ENCODE data around the gene NSUN6.
"Not testable (repeated sequence)": the region's sequence is repeated elsewhere in the genome, so short reads cannot be mapped to it uniquely, and the experiment has no call there.

NSUN6 gene

GRCh38 chr10:18571076-18571475, 80.3 kb downstream of the NSUN6 start:
- DNase-seq (ENCODE audit: insufficient read length, low spot score) (no peak), FAIRE-seq (no peak)
- TF ChIP-seq, protein P1, sequence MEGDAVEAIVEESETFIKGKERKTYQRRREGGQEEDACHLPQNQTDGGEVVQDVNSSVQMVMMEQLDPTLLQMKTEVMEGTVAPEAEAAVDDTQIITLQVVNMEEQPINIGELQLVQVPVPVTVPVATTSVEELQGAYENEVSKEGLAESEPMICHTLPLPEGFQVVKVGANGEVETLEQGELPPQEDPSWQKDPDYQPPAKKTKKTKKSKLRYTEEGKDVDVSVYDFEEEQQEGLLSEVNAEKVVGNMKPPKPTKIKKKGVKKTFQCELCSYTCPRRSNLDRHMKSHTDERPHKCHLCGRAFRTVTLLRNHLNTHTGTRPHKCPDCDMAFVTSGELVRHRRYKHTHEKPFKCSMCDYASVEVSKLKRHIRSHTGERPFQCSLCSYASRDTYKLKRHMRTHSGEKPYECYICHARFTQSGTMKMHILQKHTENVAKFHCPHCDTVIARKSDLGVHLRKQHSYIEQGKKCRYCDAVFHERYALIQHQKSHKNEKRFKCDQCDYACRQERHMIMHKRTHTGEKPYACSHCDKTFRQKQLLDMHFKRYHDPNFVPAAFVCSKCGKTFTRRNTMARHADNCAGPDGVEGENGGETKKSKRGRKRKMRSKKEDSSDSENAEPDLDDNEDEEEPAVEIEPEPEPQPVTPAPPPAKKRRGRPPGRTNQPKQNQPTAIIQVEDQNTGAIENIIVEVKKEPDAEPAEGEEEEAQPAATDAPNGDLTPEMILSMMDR (IDR thresholded peaks at IDR 0.05; ENCODE audit: insufficient read depth, missing control alignments): no peak

DNA sequence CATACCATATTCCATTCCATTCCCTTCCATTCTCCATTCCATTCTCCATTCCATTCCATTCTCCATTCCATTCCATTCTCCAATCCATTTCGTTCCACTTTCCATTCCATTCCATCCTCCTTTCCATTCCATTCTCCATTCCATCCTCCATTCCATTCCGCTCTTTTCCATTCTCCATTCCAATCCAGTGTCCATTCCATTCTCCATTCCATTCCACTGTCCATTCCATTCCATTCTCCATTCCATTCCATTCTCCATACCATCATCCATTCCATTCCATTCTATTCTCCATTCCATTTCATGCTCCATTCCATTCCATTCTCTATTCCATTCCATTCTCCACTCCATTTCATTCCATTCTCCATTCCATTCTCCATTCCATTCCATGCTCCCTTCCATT, 81.0 kb downstream of the NSUN6 start:
- not testable (repeated sequence) for FAIRE-seq; DNase-seq (ENCODE audit: insufficient read length, low spot score)

DNA sequence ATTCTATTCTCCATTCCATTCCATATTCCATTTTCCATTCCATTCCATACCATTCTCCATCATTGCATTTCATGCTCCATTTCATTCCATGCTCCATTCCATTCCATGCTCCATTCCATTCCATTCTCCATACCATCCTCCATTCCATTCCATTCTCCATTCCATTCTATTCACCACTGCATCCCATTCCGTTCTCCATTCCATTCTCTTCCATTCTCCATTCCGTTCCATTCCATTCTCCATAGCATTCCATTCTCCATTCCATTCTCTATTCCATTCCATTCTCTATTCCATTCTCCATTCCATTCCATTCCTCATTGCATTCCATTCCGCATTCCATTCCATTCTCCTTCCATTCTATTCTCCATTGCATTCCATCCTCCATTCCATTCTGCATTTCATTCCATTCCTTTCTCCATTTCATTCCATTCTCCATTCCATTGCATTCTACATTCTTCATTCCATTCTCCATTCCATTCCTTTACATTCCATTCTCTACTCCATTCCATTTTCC, 84.0 kb downstream of the NSUN6 start:
- DNase-seq (ENCODE audit: insufficient read length, low spot score) (no peak), FAIRE-seq (no peak)
- TF ChIP-seq, protein P1 (IDR thresholded peaks at IDR 0.05; ENCODE audit: insufficient read depth, missing control alignments): no peak

DNA sequence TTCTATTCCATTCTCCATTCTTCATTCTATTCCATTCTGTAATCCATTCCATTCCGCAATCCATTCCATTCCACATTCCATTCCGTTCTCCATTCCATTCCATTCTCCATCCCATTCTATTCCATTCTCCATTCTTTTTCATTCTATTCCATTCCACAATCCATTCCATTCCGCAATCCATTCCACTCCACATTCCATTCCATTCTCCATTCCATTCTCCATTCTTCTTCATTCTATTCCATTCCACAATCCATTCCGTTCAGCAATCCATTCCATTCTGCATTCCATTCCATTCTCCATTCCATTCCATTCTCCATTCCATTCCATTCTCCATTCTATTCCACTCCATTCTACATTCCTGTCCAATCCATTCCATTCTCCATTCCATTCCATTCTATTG, 85.2 kb downstream of the NSUN6 start:
- DNase-seq (ENCODE audit: insufficient read length, low spot score): no peak
- TF ChIP-seq, protein P1 (IDR thresholded peaks at IDR 0.05; ENCODE audit: insufficient read depth, missing control alignments): no peak
- no peak for FAIRE-seq

DNA sequence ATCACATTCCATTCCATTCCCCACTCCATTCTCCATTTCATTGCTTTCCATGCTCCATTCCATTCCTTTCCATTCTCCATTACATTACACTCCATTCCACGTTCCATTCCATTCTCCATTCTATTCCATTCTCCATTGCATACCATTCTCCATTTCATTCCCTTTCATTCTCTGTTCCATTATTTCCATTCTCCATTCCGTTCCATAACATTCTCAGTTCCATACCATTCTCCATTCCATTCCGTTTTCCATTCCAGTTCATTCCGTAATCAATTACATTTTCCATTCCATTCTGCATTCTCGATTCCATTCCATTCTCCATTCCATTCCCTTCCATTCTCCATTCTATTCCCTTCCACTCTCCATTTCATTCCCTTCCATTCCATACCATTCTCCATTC, 86.4 kb downstream of the NSUN6 start:
- no peak for DNase-seq (ENCODE audit: insufficient read length, low spot score)
- TF ChIP-seq, protein P1 (IDR thresholded peaks at IDR 0.05; ENCODE audit: insufficient read depth, missing control alignments): no peak
- no peak for FAIRE-seq

DNA sequence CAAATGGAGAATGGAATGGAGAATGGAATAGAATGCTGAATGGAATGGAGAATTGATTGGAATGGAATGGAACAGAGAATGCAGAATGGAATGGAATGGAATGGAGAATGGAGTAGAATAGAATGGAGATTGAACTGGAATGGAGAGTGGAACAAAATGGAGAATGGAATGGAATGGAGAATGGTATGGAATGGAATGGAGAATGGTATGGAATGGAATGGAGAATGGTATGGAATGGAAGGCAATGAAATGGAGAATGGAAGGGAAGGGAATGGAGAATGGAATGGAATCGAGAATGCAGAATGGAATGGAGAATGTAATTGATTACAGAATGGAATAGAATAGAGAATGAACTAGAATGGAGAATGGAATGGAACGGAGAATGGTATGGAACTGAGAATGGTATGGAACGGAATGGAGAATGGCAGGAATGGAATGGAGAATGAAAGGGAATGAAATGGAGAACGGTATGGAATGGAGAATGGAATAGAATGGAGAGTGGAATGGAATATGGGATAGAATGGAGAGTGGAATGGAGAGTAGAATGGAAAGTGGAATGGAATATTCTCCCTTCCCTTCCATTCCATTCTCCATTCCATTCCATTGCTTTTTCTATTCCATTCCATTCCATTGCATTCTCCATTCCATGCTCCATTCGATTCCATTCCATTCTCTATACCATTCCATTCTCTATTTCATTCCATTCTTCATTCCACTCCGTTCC, 88.2 kb downstream of the NSUN6 start:
- no peak for FAIRE-seq
- no peak for DNase-seq (ENCODE audit: insufficient read length, low spot score)
- TF ChIP-seq, protein P1 (IDR thresholded peaks at IDR 0.05; ENCODE audit: insufficient read depth, missing control alignments): no peak

- TF ChIP-seq, protein P1 (IDR thresholded peaks at IDR 0.05; ENCODE audit: insufficient read depth, missing control alignments): no peak
- DNase-seq (ENCODE audit: insufficient read length, low spot score): no peak
- FAIRE-seq: no peak
Observed at GRCh38 chr10:18561861-18562551, 89.4 kb downstream of the NSUN6 start.
